Hepatic stellate cell (primary cell): ENCODE measurements around the gene CAPRIN2.

ENCODE experiments used
- DNase-seq: peaks from one replicate; pipeline ENCODE4 v3.0.0; 2011; ENCODE audit warnings: low spot score

CAPRIN2 gene, protein sequence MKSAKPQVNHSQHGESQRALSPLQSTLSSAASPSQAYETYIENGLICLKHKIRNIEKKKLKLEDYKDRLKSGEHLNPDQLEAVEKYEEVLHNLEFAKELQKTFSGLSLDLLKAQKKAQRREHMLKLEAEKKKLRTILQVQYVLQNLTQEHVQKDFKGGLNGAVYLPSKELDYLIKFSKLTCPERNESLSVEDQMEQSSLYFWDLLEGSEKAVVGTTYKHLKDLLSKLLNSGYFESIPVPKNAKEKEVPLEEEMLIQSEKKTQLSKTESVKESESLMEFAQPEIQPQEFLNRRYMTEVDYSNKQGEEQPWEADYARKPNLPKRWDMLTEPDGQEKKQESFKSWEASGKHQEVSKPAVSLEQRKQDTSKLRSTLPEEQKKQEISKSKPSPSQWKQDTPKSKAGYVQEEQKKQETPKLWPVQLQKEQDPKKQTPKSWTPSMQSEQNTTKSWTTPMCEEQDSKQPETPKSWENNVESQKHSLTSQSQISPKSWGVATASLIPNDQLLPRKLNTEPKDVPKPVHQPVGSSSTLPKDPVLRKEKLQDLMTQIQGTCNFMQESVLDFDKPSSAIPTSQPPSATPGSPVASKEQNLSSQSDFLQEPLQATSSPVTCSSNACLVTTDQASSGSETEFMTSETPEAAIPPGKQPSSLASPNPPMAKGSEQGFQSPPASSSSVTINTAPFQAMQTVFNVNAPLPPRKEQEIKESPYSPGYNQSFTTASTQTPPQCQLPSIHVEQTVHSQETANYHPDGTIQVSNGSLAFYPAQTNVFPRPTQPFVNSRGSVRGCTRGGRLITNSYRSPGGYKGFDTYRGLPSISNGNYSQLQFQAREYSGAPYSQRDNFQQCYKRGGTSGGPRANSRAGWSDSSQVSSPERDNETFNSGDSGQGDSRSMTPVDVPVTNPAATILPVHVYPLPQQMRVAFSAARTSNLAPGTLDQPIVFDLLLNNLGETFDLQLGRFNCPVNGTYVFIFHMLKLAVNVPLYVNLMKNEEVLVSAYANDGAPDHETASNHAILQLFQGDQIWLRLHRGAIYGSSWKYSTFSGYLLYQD

GRCh38 chr12:30754750-30755394 lies at the start of gene CAPRIN2:
Gene CAPRIN2, minus strand, starts transcription at chr12:30754951. Its CDS starts 1,431 bp downstream, at chr12:30753520.
- peak; percentile 84 for DNase-seq

DNA sequence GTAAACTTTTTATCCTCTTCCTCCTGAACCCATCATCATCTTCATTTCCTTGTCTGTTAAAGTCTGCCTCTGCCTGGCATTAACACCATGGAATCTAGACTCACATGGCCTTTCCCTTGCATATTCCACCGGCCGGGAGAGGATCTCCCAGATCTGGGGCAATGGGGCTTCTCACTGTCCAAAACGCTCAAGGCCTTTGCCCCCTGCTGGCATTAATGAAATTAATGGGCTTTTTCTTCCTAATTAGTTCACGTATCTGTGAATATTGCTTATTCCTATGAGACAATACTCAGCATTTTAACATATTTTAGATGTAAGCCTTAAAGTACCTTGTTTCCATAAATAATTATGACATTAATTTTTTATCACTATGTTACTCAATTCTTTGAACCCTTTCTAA lies 42.9 kb upstream of the CAPRIN2 start:
- no peak for DNase-seq

GRCh38 chr12:30796891-30797371 lies 42.2 kb upstream of the CAPRIN2 start:
- peak; percentile 27 for DNase-seq

DNA sequence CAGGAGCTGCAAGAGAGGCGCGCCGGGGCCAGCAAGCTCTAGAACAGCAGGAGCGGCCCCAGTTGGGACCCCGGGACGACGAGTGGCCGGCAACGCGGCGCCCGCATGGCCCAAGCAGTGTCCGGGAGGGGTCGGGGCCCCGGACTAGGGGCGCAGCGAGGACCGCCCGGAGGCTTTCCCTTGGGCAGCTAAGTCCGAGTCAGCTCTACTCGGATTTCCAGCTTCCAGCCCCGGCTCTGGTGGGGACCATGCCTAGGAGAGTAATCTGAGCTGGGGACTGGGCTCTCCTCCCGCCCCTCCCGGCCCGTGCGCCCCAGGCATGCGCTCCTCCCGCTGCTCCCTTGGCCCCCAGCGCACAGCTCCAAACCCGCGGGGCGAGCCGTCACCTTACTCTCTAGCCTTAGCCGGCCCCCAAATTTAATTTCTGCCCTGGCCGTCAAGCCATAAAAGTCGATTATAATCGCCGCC lies 41.6 kb upstream of the CAPRIN2 start:
- peak; percentile 53 for DNase-seq

DNA sequence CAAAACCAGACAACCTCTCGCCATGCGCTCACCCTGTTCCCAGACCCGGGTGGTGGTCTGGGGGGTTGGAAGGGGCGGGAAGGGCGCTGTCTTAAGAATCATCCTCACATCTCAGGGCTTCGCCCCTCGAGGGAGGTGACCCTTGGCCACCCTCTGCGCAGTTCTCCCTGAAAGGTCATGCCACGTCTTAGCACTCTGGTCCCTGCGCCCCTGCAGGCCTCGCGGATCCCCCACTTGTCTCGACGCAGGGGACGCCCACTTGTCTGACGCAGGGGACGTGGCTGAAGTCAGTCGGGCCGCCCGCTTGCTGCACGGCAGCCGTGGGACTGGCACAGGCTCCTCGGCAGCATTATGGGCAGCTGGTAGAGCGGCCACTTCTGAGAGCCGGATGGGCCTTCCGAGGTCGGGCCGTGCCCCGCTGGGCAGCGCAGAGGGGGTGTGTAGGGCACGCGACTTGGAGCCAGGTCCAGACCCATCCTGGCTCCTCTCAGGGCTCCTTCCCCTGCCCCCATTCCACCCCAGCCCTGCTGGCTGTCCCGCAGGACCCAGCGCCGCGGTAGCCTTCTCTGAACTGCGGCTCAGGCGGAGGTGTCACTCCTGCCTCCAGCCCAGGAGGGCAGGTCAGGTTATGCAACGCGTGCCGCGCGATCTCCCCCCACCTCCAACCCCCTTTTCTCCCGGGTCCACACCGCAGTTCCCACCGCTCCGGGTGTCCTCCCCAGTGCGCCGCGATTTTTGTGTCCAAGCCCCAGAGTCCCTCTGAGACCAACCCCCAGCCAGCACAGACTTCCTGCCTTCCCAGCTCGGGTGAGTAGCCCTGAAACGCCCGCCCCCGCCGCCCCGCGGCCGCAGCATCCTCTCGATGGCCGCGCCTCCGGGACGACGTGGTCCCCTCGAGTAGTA lies 40.9 kb upstream of the CAPRIN2 start:
- peak; percentile 86 for DNase-seq

- peak; percentile 47 for DNase-seq
These were observed 40.0 kb upstream of the CAPRIN2 start for GRCh38 chr12:30794591-30795409.

GRCh38 chr12:30794020-30794419 lies 39.3 kb upstream of the CAPRIN2 start:
- no peak for DNase-seq

DNA sequence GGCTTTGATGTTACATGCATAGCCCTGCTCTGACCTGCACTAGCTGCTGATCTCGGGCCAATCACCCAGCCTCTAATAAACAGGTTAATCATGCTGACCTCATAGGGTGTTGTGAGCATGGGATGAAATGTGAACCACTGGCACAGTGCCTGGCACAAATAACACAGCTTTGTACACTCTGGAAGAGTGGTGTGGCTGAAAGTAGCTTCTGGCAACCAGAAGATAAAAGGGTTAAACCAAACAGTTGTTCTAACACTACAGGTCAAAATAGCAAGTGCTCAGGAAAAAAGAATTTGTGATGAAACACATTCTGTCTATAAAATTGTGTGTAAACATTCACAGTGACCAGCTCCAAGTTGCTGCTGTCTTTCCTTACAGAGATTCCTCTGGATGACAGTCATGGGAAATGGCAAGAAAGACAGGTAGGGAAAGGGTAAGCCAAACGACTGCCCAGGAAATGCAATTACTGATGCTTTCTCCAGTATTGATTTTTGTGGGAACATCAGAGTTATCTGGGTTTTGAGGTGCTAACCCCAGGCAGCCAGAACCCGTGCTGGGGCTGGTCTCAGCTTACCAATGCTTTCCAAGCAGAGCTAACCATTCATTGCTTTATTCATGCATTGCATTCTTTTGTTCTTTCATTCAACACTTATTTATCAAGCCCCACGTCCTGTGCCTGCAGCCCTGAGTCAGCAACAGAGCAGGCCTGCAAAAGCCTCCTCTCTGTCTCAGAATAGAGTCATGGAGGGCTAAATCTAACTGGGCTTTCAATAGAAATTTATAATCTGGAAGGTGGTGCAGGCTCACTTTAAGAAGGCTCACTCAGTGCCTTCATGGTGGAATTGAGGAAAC lies 38.1 kb upstream of the CAPRIN2 start:
- DNase-seq: no peak

- DNase-seq: no peak
These were observed 37.3 kb upstream of the CAPRIN2 start for GRCh38 chr12:30792085-30792484.

DNA sequence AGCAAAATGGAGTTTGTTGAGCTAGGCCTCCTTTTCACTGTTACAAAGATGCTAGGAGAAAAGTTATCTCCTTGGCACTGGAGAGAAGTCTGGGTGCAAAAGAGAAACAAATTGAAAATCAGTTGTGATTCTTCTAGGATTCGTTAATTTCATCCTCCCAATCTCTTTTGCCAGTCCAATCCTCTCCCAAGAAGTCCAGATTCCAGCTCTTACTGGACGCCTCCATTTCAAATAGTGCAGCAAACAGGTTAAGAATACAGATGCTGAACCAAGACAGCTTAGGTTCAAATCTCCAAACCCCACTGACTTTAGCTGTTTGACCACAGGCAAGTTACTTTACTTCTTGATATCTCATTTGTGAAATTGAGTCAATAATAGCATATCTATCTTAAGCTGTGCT lies 34.0 kb upstream of the CAPRIN2 start:
- DNase-seq: no peak

DNA sequence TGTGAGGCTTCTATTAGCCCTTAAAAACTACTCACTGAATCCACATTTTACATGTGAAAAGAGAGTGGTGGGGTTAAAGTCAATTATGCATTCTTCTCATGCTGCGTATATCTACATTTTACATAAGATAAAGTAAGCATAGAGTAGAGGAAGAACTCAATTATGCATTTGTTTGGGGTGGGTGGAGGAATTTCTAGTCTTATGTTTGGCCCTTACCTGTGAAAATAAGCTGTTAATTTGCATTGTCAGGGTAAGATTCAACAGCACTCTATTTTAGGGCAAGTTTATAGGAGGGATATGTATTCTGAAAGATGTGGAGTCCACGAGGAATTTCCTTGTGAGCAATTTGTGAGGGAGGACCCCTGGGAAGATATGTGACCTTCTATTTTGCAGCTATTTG lies 30.9 kb upstream of the CAPRIN2 start:
- no peak for DNase-seq

DNA sequence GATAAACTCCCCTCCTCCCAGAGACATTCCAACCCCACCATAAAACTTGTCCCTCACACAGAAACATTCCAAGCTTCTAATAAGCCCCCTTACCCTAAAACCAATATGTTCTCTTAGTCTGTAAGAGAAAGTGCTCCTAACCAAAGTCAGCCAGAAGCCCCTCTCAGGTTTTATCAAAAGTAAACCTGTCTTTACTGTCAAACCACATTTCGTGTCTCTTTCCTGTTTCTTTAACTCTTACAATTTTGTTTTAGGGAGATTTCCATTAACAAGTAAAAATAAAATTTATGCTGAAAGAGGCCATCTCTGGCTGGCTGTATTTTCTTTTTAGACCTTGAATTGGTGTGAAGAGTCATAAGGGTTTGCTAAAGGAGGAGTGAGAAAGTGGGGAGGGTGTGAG lies 29.8 kb upstream of the CAPRIN2 start:
- DNase-seq: no peak

- no peak for DNase-seq
These were observed 29.2 kb upstream of the CAPRIN2 start for GRCh38 chr12:30783946-30784345.

GRCh38 chr12:30782316-30783173 lies 27.8 kb upstream of the CAPRIN2 start:
- DNase-seq: no peak

DNA sequence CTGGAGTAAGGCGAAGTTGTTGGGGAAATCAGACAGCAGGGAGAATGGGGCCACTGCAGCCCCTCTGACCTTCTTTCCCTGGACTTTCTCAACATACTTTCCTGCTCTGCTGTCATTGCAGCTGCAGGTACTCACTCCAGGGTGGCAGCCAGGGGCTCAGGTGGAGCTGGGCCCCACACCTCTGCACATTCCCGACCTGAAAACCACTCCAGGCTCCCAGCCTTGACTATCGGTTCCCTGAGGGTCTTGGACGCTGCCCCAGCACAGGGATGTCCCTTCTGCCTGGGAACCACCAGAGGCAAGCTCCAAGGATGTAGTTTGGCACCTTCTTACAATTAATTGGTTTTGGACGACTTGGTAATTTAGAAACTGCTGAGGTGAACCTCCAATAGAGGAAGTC lies 24.8 kb upstream of the CAPRIN2 start:
- no peak for DNase-seq

- no peak for DNase-seq
These were observed 24.4 kb upstream of the CAPRIN2 start for GRCh38 chr12:30779178-30779577.

- no peak for DNase-seq
These were observed 19.8 kb upstream of the CAPRIN2 start for GRCh38 chr12:30774599-30774998.

GRCh38 chr12:30769802-30770201 lies 15.1 kb upstream of the CAPRIN2 start:
- DNase-seq: no peak
